HTR-8/SVneo (cell line): ENCODE measurements around the gene DUSP28.

Experiments used
- DNase-seq: peaks from one replicate; pipeline ENCODE4 v3.0.0; 2011; ENCODE audit warnings: low spot score, mixed read lengths; ENCODE audit not compliant: insufficient read length
- FAIRE-seq: peaks from 2 replicates; lab custom pipeline; 2011; peaks lifted over from hg19 to GRCh38; lab: Jason Lieb, UNC

The DUSP28 gene

DNA sequence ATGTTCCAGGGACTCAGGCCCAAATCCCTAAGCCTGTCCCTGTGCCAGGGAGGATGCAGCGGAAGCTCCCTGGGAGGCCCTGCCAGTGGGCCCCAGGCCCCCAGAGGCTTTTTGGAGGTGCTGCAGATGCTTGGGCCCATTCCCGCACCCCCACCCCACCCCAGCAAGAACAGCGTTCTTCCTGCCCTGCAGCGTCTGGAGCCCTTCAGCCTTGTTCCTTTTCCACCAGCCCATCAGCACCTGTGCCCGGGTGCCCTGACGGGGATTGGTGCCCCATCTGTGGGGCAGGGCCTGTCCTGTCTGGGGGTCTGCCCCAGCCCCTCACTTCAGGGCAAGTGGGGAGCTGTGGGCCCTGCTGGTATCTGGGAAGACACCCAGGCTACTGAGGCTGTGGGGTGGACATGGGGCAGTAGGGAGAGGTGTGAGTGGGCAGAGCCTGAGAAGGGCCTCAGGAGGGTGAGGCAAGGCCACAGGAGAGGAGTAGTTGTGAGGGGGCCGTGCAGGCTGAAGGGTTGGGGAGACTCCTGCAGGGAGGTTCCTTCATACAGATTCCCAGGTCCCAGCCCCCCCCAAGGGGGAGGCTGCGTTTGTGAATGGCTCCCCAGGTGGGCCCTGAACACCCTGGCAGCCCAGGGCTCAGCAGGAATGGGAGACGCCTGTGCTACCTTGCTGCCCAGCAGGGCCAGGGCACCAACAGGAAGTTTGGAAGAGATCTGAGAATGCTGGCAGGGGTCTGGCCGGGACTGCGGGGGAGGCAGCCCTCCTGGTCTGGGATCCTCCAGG, 10.6 kb downstream of the DUSP28 start:
- FAIRE-seq (no peak), DNase-seq (no peak)

DNA sequence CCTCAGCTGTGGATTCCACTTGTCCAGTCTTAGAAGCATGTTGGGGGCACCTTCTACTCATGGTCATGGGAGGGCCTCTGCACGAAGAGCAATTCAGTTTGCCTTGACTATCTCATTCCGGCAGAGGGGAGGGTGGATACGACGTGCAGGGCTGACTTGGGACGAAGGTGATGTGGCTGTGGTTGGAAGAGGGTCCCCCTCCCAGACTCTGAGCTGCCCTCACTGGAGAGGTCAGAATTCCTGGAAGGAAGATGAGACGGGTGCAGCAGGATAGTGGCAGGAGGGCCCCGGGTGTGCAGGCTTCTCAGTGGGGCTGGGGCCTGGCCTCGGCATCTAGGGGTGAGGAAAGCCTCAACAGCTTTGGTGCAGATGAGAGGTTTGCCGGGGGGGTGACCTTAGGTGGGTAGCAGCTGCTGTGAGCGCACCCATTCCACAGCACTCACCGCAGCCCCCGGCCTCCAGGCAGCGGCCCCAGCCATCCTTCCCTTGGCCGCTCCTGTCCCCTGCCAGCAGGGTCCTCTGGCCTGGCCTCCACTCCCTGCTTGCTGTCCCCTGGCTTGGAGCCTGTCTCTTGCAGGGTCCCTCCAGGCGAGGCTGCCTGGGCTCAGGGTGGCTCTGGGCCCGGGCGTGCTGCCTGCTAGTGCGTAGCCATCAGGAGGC, 11.3 kb downstream of the DUSP28 start:
- FAIRE-seq, result no peak
- no peak for DNase-seq

DNA sequence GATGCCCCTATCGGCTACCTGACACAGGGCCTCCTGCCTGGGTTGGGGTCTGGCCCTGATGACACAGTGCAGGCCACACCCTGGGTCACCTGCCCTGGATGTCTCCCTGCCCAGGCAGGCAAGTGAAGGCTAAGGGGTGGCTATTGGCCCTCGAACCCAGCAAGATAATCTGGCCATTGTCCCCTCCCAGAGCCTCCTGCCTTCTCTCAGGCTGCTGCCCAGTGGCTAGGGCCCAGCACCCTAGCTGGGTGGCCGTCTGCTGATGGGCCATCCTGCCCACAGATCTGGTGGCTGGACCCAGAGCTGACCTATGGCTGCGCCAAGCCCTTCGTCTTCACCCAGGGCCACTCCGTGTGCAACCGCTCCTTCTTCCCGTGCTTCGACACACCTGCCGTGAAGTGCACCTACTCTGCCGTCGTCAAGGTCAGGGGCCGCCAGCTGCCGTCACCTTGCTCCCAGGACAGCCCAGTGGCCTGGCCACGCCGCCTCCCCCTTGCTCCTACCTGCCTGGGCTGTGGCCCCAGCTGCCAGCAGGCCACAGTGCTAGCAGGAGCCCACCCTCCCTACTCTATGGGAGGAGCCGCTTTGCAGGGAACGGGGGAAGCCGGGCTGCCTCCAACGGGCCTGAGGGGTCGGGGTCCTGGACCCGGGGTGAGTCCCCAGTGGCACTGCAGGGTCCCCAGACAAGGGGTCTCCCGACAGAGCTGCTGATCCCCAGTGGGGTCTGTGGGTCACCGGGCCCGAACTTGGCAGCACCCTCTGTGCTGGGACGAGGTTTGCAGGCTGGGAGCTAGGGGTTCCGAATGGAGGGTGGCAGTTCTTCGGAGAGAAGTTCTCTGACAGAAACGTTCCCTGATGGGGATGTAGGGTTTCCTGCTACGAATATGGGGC, 12.2 kb downstream of the DUSP28 start:
- FAIRE-seq (no peak), DNase-seq (no peak)

DNA sequence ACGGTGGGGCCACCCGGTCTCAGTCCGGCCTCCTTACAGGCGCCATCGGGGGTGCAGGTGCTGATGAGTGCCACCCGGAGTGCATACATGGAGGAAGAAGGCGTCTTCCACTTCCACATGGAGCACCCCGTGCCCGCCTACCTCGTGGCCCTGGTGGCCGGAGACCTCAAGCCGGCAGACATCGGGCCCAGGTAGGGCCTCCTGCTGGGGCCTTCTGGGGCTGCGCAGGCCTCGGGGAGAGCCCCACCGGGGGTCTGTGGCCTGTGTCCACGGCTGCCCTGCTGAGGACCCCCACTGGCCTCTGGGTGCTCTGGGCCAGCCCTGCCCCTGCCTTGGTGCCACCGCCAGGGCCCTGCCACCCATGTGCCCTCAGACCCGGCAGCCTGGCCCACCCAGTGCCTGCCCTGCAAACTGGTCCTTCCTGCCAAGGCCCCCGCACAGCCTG, 12.9 kb downstream of the DUSP28 start:
- DNase-seq (no peak), FAIRE-seq (no peak)

DNA sequence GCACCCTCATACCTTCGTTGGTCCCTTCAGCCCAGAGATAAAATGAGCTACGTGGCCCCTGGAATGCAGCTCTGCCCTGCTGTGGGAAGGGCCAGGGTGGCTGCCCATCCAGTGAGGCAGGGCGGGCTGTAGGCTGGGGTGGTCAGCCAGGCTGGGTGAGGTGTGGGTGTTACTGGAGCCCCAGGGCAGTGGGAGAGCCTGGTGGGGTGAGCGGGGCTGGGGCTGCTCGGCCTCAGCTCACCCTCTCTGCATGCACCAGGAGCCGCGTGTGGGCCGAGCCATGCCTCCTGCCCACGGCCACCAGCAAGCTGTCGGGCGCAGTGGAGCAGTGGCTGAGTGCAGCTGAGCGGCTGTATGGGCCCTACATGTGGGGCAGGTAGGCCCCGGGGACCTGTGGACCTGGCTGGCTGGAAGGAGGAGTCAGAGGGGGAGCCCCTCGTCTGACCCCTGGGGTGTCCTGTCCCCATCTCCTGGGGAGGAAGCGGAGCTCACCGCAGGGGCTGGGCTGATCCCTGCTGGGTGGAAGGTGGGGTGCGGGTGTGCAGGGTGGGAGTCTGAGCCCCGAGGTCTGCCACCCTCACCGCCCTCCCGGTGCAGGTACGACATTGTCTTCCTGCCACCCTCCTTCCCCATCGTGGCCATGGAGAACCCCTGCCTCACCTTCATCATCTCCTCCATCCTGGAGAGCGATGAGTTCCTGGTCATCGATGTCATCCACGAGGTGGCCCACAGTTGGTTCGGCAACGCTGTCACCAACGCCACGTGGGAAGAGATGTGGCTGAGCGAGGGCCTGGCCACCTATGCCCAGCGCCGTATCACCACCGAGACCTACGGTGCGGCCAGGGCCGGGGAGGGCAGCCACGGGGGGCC, 13.6 kb downstream of the DUSP28 start:
- DNase-seq (no peak), FAIRE-seq (no peak)

DNA sequence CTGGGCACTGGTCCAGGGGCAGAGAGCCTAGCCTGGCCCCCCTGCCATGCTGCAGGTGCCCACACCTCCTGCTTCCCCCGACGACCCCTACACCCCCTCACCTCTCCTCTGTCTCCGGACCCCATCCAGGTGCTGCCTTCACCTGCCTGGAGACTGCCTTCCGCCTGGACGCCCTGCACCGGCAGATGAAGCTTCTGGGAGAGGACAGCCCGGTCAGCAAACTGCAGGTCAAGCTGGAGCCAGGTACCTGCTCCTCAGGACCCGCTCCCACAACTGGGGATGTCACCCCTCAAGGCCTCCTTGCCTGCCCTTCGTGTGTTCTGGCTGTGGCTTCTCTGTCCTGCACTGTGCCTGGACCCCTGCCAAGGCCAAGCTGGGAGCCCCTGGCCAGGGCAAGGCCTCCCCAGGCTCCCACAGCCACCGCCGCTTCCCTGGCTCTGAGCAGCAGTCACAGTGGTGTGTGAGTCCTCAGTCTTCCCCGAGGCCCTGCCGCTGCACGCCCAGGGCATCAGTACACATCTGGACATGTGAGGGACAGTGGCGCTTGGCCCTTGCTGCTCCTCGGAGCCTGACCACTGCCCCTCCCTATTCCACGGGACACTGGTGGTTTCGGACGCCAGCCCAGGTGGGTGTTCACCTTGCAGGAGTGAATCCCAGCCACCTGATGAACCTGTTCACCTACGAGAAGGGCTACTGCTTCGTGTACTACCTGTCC, 14.4 kb downstream of the DUSP28 start:
- FAIRE-seq (no peak), DNase-seq (no peak)

DNA sequence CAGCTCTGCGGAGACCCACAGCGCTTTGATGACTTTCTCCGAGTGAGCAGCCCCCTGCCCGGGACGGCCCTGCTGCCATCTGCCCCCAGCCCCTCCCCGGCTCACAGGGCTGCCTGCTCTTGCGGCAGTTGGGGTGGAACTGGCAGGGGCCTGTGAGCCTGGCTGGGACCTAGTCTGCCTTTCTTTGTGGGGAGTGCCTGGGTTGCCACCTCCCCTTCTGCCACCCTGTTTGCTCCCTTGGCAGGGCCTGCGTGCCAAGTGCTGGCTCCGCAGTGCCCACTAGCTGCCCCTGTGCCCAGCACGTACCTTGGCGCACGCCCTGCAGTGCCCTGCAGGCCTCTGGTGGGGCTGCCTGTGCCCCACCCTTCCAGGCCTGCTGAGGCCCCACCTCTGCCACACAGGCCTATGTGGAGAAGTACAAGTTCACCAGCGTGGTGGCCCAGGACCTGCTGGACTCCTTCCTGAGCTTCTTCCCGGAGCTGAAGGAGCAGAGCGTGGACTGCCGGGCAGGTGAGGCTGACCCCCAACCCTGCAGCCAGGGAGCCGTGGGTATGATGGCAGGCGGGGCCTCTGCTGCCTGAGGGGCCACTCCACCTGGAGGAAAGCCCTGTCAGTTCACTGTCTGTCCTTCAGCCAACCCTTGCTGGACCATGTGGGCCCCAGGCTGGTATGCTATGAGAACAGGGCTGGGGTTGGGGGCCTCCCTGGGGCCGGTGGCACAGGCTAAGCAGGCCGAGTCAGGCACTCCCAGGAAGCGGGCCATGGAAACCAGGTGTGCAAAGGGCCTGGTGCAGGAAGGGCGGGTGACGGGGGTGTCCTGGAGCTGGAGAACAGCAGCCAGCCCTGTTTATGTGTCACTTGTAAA, 15.2 kb downstream of the DUSP28 start:
- no peak for DNase-seq
- FAIRE-seq, result no peak

DNA sequence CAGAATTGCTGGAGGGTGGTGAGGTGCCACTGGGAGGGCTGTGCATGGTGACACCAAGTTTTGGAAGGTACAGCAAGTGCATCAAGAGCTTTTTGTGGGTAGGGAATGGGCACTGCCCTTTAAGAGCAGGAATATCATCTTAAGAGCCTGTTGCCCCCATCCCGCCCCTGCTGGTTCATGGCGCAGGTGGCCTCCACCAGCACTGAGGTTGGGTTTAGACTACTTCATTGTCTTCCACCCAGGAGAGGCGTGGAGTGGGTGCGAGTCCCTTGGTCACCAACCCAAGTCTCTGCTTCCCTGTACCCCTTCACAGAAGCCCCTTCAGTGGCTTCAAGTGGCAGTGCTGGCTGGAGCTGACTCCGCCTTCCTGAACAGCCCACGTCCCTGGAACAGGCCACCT, 15.9 kb downstream of the DUSP28 start:
- DNase-seq (no peak), FAIRE-seq (no peak)

DNA sequence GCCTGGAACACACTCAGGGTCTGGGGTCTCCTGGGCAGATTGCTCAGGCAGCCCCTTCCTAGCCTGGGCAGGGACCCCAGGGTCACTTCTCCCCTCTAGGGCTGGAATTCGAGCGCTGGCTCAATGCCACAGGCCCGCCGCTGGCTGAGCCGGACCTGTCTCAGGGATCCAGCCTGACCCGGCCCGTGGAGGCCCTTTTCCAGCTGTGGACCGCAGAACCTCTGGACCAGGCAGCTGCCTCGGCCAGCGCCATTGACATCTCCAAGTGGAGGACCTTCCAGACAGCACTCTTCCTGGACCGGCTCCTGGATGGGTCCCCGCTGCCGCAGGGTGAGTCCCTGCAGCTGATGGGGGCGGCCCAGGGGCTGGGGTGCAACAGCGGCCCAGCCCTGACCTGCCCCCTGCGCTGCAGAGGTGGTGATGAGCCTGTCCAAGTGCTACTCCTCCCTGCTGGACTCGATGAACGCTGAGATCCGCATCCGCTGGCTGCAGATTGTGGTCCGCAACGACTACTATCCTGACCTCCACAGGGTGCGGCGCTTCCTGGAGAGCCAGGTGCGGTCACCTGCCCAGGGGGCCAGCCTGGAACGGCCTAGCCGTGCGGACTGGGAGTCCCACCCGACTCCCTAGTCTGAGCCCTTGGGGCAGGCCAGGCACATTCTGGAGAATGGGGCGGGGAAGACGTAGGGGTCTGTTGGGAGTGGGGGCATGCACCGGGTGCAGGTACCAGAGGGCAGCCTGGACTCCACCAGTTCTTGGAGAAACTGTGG, 16.5 kb downstream of the DUSP28 start:
- DNase-seq, result no peak
- no peak for FAIRE-seq

DNA sequence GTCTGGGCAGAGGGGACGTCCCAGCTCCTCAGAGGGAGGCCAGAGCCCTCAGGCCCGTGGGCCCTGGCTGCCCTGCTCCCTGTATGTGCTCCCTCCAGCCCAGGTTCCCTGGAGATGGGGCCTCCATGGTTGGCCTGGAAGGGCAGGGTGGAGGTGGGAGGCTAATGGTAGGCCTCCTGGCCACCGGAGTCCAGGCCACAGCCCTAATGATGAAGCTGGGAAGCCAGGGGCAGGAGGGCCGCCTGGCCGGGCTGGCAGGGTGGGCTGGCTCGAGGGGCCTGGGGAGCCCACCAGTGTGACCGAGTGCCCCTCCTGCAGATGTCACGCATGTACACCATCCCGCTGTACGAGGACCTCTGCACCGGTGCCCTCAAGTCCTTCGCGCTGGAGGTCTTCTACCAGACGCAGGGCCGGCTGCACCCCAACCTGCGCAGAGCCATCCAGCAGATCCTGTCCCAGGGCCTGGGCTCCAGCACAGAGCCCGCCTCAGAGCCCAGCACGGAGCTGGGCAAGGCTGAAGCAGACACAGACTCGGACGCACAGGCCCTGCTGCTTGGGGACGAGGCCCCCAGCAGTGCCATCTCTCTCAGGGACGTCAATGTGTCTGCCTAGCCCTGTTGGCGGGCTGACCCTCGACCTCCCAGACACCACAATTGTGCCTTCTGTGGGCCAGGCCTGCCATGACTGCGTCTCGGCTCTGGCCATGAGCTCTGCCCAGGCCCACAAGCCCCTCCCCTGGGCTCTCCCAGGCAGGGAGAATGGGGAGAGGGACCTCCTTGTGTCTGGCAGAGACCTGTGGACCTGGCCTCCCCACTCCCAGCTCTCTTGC, 17.3 kb downstream of the DUSP28 start:
- no peak for DNase-seq
- FAIRE-seq, result no peak

DNA sequence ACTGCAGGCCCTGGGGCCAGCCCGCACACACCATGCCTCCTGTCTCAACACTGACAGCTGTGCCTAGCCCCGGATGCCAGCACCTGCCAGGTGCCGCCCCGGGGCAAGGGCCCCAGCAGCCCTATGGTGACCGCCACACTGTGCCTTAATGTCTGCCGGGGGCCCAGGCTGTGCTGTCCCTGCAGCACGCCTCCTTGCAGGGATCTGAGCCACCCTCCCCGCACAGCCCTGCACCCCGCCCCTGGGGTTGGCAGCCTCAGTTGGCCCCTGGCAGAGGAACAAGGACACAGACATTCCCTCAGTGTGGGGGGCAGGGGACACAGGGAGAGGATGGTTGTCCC, 17.9 kb downstream of the DUSP28 start:
- DNase-seq, result no peak
- no peak for FAIRE-seq

DNA sequence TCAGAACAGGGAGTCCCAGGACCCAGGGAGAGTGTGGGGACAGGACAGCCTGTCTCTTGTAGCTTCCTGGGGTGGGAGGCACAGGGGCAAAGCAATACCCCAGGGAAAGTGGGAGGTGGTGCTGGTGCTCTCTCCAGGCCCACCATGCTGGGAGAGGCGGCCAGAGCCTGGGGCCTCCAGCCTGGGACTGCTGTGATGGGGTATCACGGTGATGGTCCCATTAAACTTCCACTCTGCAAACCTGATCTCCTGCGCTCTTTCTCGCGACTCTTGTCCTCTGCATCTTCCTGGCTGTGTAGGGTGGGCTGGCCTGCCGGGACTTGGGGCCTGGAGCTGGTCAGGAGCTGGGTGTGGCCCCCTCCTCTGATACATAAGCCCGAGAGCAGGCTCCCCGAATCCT, 18.3 kb downstream of the DUSP28 start:
- FAIRE-seq (no peak), DNase-seq (no peak)

DNA sequence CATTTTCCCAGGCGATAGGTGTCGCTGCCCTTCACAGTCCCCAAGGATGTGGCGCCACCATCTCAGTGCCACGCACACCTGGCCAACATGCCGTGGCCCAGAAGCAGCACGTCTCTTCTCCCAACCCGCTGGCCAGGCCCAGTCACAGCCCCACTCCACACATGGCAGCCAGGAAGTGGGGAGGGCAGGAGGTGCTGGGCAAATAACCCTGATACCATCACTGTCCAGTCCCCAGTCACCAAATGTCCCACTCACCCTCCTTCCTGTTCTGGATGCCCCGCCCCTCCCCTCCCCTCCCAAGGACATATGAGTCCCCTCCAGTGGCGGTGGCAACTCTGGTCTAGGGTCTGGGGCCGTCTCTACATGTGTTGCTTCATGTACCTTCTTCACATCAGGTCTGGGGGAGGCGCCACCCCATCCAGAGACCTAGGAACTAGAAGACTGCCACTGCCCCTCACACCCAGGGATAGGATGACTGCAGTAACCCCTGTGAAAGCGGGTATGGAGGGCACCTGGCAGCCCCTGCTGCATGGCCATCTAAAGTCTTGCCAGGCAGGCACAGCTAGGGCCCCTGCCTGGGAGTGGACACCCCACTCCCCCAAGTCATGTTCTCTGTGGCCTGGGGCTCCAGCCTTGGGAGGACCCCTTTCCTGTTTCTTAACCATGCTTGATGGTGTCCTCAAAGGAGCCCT, 19.1 kb downstream of the DUSP28 start:
- FAIRE-seq (no peak), DNase-seq (no peak)

DNA sequence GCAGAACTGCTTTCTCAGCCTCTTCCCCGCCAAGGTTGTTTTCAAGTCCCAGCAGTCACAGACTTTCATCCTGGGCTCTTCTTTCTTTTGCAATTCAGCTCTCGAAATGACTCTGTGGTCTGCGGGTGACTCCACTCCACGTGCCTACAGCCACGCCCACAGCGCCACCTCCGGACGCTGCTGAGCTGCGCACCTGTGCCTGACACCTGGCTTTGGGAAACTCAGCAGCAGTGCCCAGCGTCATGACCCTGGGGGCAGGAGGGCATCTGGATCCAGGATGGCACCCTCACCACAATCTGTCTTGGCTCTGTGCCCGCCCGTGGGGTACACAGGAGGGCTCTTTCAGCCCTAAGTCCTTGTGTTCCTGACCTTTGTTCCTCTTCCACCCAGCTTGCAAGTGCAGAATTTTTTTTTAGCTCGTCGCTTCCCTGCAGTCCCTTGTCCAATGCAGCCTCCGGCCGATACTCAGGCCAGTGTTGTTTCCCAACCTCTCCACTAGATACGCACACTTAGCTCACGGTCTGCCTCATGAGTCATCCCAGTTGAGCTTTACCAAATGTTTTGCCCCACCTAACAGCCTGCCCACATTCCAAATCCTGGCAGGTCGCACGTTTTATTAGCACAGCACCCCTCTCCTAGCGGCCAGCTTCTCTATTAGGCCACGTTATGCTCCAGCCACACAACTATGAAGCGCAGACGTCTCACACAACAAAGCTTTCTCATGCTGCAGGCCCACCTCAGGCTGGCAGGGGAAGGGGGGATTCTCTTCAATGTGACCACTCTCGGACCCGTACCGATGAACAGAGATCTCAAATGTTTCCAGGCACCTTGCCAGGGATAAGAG, 19.8 kb downstream of the DUSP28 start:
- peak; percentile 95 for FAIRE-seq
- peak; percentile 77 for DNase-seq

DNA sequence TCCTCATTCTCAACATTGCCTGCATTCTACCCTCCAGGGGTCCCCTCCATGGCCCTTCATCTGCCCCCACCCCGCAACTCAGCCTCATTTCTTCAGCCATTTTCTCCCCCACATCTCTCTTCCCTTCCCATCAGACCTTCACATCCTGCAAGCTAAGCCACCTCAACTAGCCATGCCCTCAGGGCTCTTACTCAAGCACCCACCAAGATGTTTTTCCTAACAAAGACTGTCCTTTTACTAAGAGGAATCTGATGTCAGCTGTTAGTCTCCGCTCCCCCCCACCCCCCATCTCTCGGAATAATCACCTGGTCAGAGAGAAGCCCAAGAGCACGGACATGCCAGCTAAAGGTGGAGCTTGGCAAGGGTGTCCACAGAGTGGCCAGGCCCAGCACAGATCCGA, 21.7 kb downstream of the DUSP28 start:
- DNase-seq, result no peak
- FAIRE-seq, result peak; percentile 73

DNA sequence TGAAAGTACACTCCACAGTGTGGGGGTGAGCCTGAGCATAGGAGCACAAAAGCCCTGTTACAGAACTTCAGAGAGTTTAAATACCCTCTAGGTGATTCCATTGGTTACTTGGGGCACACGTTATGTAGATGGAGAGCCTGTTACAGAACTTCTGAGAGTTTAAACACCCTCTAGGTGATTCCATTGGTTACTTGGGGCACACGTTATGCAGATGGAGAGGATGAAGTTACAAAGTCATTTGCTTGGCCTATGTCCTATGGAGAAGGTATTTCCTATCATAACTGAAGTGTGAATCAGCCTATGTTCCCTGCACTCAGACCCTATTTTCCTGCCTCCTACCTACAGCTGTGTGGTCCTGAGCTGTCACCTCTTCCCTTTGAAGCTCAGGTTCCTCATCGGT, 22.6 kb downstream of the DUSP28 start:
- FAIRE-seq (no peak), DNase-seq (no peak)
